ENCODE data around the gene SLC41A3.

DNA sequence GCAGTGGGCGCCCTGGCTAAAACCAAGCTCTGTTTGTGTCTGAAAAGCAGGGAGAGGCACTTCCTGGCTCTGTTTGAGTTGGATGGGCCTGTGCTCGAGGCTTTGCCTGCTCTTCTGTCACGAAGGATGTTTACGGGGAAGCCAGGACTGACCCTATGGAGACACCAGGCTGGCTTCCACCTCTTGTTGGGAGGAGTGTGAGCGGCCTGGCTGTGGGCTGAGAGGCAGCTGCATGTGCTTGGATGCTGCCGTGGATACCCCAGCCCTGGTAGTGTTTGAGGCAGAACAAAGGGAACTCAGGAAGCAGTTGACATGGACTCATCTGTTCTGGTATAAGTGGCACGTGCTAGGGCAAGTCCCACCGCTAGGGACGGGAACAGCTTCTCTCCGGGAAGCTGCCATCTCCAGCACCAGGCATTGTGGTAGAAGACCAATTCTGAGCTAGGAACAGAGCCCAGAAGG lies 17.6 kb upstream of the SLC41A3 start:
- TF ChIP-seq EZH2phosphoT487 (IDR thresholded peaks at IDR 0.05; ENCODE audit: borderline replicate concordance, low read length) (no peak), CTCF (IDR thresholded peaks at IDR 0.05; ENCODE audit: low read depth, low read length, poor library complexity, severe bottlenecking) (no peak)

Measured in DOHH2 (cell line).